Measurements from ENCODE around the gene LTBP3. TPM values are rescaled to one million over a fixed set of nuclear protein-coding genes. Genes with fewer than 3 reads are reported as not detected.
"Not testable (repeated sequence)": the region's sequence is repeated elsewhere in the genome, so short reads cannot be mapped to it uniquely, and the experiment has no call there.

LTBP3 gene
- total RNA-seq, 2 donors from 2014 or later = 492 to 512 TPM

- no peaks in the 10 kb centered on the region for H3K9me3 ChIP-seq
- H3K4me1 ChIP-seq (ENCODE audit: control insufficient read depth in 1 of 2, low read depth in 2 of 2) = peaks cover 14 to 26% of the 10 kb centered on the region in 2 donors
- no peaks in the 10 kb centered on the region for H3K27me3 ChIP-seq (replicated peaks; ENCODE audit: insufficient read depth)
- no peak for TF ChIP-seq CTCF (IDR thresholded peaks at IDR 0.05)
- peaks cover 6% of the 10 kb centered on the region for H3K36me3 ChIP-seq
- H3K4me3 ChIP-seq = peak overlapping the region; percentile 73
- no peak for DNase-seq (ENCODE audit: low spot score)
- ATAC-seq (ENCODE audit: insufficient number of reproducible peaks, low FRiP score, low read depth) = peak; percentile 26
- H3K27ac ChIP-seq = peak overlapping the region; percentile 61 to 66
Observed at GRCh38 chr11:65524014-65524740, 34.0 kb downstream of the LTBP3 start.

GRCh38 chr11:65523631-65523968, 34.6 kb downstream of the LTBP3 start:
- not testable (repeated sequence) for H3K27ac ChIP-seq; H3K27me3 ChIP-seq (replicated peaks; ENCODE audit: insufficient read depth); H3K9me3 ChIP-seq; H3K36me3 ChIP-seq; H3K4me3 ChIP-seq; DNase-seq (ENCODE audit: low spot score); ATAC-seq (ENCODE audit: insufficient number of reproducible peaks, low FRiP score, low read depth)
- peaks cover 14 to 26% of the 10 kb centered on the region in 2 donors for H3K4me1 ChIP-seq (ENCODE audit: control insufficient read depth in 1 of 2, low read depth in 2 of 2)

- not testable (repeated sequence) for H3K4me3 ChIP-seq; H3K36me3 ChIP-seq; DNase-seq (ENCODE audit: low spot score); ATAC-seq (ENCODE audit: insufficient number of reproducible peaks, low FRiP score, low read depth); H3K27ac ChIP-seq; H3K27me3 ChIP-seq (replicated peaks; ENCODE audit: insufficient read depth); H3K9me3 ChIP-seq
- peaks cover 14 to 26% of the 10 kb centered on the region in 2 donors for H3K4me1 ChIP-seq (ENCODE audit: control insufficient read depth in 1 of 2, low read depth in 2 of 2)
Observed at GRCh38 chr11:65522718-65523630, 35.2 kb downstream of the LTBP3 start.

GRCh38 chr11:65521777-65522521, 36.2 kb downstream of the LTBP3 start:
- not testable (repeated sequence) for ATAC-seq (ENCODE audit: insufficient number of reproducible peaks, low FRiP score, low read depth); H3K36me3 ChIP-seq; H3K27ac ChIP-seq

GRCh38 chr11:65518941-65519549, 39.1 kb downstream of the LTBP3 start:
- H3K27me3 ChIP-seq (replicated peaks; ENCODE audit: insufficient read depth); H3K4me3 ChIP-seq; H3K9me3 ChIP-seq; H3K27ac ChIP-seq; H3K36me3 ChIP-seq; DNase-seq (ENCODE audit: low spot score); H3K4me1 ChIP-seq (ENCODE audit: control insufficient read depth in 1 of 2, low read depth in 2 of 2); ATAC-seq (ENCODE audit: insufficient number of reproducible peaks, low FRiP score, low read depth): not testable (repeated sequence)

More at GRCh38 chr11:65521777-65522521, 36.2 kb downstream of the LTBP3 start:
- H3K9me3 ChIP-seq; DNase-seq (ENCODE audit: low spot score); H3K4me3 ChIP-seq; H3K27me3 ChIP-seq (replicated peaks; ENCODE audit: insufficient read depth): not testable (repeated sequence)
- H3K4me1 ChIP-seq (ENCODE audit: control insufficient read depth in 1 of 2, low read depth in 2 of 2) = peaks cover 14 to 22% of the 10 kb centered on the region in 2 donors

GRCh38 chr11:65516135-65516968, 41.8 kb downstream of the LTBP3 start:
- Histone ChIP-seq H3K9me3 (no peaks in the 10 kb centered on the region), H3K4me3 (no peak overlapping the region), H3K4me1 (ENCODE audit: control insufficient read depth in 1 of 2, low read depth in 2 of 2) (no peaks in the 10 kb centered on the region), H3K36me3 (no peaks in the 10 kb centered on the region), H3K27ac (no peak overlapping the region), H3K27me3 (replicated peaks; ENCODE audit: insufficient read depth) (no peaks in the 10 kb centered on the region)
- DNase-seq (ENCODE audit: low spot score) (no peak), ATAC-seq (ENCODE audit: insufficient number of reproducible peaks, low FRiP score, low read depth) (no peak)
- no peak for TF ChIP-seq CTCF (IDR thresholded peaks at IDR 0.05)

GRCh38 chr11:65512311-65512710, 45.8 kb downstream of the LTBP3 start:
- not testable (repeated sequence) for ATAC-seq (ENCODE audit: insufficient number of reproducible peaks, low FRiP score, low read depth); H3K9me3 ChIP-seq; H3K36me3 ChIP-seq; H3K27me3 ChIP-seq (replicated peaks; ENCODE audit: insufficient read depth); H3K4me3 ChIP-seq; H3K4me1 ChIP-seq (ENCODE audit: control insufficient read depth in 1 of 2, low read depth in 2 of 2); H3K27ac ChIP-seq; DNase-seq (ENCODE audit: low spot score)
